H1 (cell line): Measurements from ENCODE around the gene TMCC1. TPM values are rescaled to one million over a fixed set of nuclear protein-coding genes. Genes with fewer than 3 reads are reported as not detected.

ENCODE experiments used
- ASH2L ChIP-seq: fragments of 200-600, 300-600 bp; sonication (generic); IDR thresholded peaks from one replicate; pipeline ENCODE4 v1.7.1; 2017; ENCODE audit warnings: low read length
- E2F6 ChIP-seq: IDR thresholded peaks from 2 replicates; pipeline ENCODE4 v1.6.1; 2012; ENCODE audit warnings: inconsistent platforms
- SIRT6 ChIP-seq: IDR thresholded peaks from one replicate; pipeline ENCODE4 v1.7.1; 2012; ENCODE audit warnings: low read length, inconsistent platforms
- polyA plus RNA-seq, 7 experiments: library from polyadenylated mRNA; depleted of rRNA in 3 of 7; stranded (reverse) in 5 of 7; unstranded in 2 of 7; fragments of >200 nt in 5 of 7; fragments of 200-250 nt in 2 of 7; gene quantifications; 1 replicate in 5 of 7; 2 replicates in 1 of 7; 4 replicates in 1 of 7; pipeline versions ENCODE4 v1.2.1 to v1.2.3, GENCODE V29; 2011 to 2013; ENCODE audit warnings: missing spikeins in 2 of 7, mixed read lengths in 2 of 7
- total RNA-seq: library from RNA; stranded (reverse); fragmentation: NEBNext Ultra II Directional; extraction: Animal tissue kit (Norgen Biotek cat#: 25700); gene quantifications from 2 replicates; pipeline ENCODE4 v1.2.1, GENCODE V29; 2021

TMCC1 gene
- total and polyA plus RNA-seq, 2 of the 8 experiments (the other 6 are each of a cell fraction or from before 2014, with no cell fraction given): 10.4 to 27.1 TPM

GRCh38 chr3:129606636-129607390, 286.7 kb downstream of the TMCC1 start, which contains the start of gene PLXND1 (continued):
- TF ChIP-seq E2F6 (no peak), ASH2L (peak; percentile 81), SIRT6 (no peak)
